Kidney epithelial cell (primary cell): ENCODE data around the gene ARHGAP31. TPM values are rescaled to one million over a fixed set of nuclear protein-coding genes. Genes with fewer than 3 reads are reported as not detected.
"Not testable (repeated sequence)": the region's sequence is repeated elsewhere in the genome, so short reads cannot be mapped to it uniquely, and the experiment has no call there.

Experiments
- DNase-seq: peaks from one replicate; pipeline ENCODE4 v3.0.0-alpha.2; 2010; ENCODE audit warnings: low read depth
- H3K27me3 ChIP-seq: 2 replicates; pipeline ENCODE4 v1.6.0; 2011; ENCODE audit warnings: low read length; ENCODE audit not compliant: control insufficient read depth, insufficient read depth
- H3K36me3 ChIP-seq: 2 replicates; pipeline ENCODE4 v1.5.1; 2011; ENCODE audit warnings: low read length; ENCODE audit not compliant: control insufficient read depth, insufficient read depth
- H3K4me3 ChIP-seq: 2 replicates; pipeline ENCODE4 v1.5.1; 2011; ENCODE audit warnings: low read depth, mild to moderate bottlenecking, control low read depth, low read length
- total RNA-seq: library from RNA; depleted of rRNA; stranded (reverse); fragments of >200 nt; gene quantifications from 2 replicates; pipeline ENCODE4 v1.2.3, GENCODE V29; 2015
- TF ChIP-seq, protein P1 (sequence below): IDR thresholded peaks from 2 replicates; pipeline ENCODE4 v1.5.1; 2011; ENCODE audit warnings: mild to moderate bottlenecking, moderate library complexity, low read length, control low read depth, inconsistent platforms; ENCODE audit not compliant: insufficient read depth, poor library complexity, severe bottlenecking

The ARHGAP31 gene
- total RNA-seq, 1 donor from 2014 or later = 18.5 TPM

- H3K27me3 ChIP-seq = no peaks in the 10 kb centered on the region
- no peak for DNase-seq
- TF ChIP-seq, protein P1, sequence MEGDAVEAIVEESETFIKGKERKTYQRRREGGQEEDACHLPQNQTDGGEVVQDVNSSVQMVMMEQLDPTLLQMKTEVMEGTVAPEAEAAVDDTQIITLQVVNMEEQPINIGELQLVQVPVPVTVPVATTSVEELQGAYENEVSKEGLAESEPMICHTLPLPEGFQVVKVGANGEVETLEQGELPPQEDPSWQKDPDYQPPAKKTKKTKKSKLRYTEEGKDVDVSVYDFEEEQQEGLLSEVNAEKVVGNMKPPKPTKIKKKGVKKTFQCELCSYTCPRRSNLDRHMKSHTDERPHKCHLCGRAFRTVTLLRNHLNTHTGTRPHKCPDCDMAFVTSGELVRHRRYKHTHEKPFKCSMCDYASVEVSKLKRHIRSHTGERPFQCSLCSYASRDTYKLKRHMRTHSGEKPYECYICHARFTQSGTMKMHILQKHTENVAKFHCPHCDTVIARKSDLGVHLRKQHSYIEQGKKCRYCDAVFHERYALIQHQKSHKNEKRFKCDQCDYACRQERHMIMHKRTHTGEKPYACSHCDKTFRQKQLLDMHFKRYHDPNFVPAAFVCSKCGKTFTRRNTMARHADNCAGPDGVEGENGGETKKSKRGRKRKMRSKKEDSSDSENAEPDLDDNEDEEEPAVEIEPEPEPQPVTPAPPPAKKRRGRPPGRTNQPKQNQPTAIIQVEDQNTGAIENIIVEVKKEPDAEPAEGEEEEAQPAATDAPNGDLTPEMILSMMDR = no peak
- no peak overlapping the region for H3K4me3 ChIP-seq
- H3K36me3 ChIP-seq = no peaks in the 10 kb centered on the region
Observed at GRCh38 chr3:119258915-119259314, 35.3 kb upstream of the ARHGAP31 start.

- DNase-seq = no peak
- H3K27me3 ChIP-seq = no peaks in the 10 kb centered on the region
- TF ChIP-seq, protein P1 = no peak
- H3K4me3 ChIP-seq = no peak overlapping the region
- no peaks in the 10 kb centered on the region for H3K36me3 ChIP-seq
Observed at GRCh38 chr3:119259821-119260220, 34.4 kb upstream of the ARHGAP31 start.

GRCh38 chr3:119261055-119261454 is 33.1 kb upstream of the ARHGAP31 start:
- H3K27me3 ChIP-seq = no peaks in the 10 kb centered on the region
- H3K4me3 ChIP-seq = no peak overlapping the region
- TF ChIP-seq, protein P1 = no peak
- no peaks in the 10 kb centered on the region for H3K36me3 ChIP-seq
- no peak for DNase-seq

DNA sequence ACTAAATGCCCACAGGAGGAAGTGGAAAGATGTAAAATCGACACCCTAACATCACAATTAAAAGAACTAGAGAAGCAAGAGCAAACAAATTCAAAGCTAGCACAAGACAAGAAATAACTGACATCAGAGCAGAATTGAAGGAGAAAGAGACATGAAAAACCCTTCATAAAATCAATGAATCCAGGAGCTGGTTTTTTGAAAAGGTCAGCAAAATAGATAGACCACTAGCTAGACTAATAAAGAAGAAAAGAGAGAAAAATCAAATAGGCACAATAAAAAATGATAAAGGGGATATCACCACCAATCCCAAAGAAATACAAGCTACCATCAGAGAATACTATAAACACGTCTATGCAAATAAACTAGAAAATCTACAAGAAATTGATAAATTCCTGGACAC is 24.0 kb upstream of the ARHGAP31 start:
- H3K4me3 ChIP-seq, DNase-seq, H3K36me3 ChIP-seq, H3K27me3 ChIP-seq: not testable (repeated sequence)

GRCh38 chr3:119276680-119277079 is 17.5 kb upstream of the ARHGAP31 start:
- Histone ChIP-seq H3K4me3 (no peak overlapping the region), H3K36me3 (no peaks in the 10 kb centered on the region)
- no peak for DNase-seq

GRCh38 chr3:119279101-119279554 is 15.1 kb upstream of the ARHGAP31 start:
- TF ChIP-seq, protein P1 = no peak
- Histone ChIP-seq H3K4me3 (no peak overlapping the region), H3K27me3 (no peaks in the 10 kb centered on the region), H3K36me3 (no peaks in the 10 kb centered on the region)
- DNase-seq = no peak

More at GRCh38 chr3:119276680-119277079, 17.5 kb upstream of the ARHGAP31 start:
- TF ChIP-seq, protein P1 = no peak
- H3K27me3 ChIP-seq = no peaks in the 10 kb centered on the region
